ENCODE results near the gene DHRS7B.
"Not testable (repeated sequence)": the region's sequence is repeated elsewhere in the genome, so short reads cannot be mapped to it uniquely, and the experiment has no call there.

The DHRS7B gene

GRCh38 chr17:21113049-21113690 lies 13.6 kb upstream of the DHRS7B start:
- no peak for DNase-seq

- no peak for DNase-seq
Measured at GRCh38 chr17:21113716-21114115, 13.0 kb upstream of the DHRS7B start.

- DNase-seq, result not testable (repeated sequence)
Measured at GRCh38 chr17:21114791-21115190, 12.0 kb upstream of the DHRS7B start.

GRCh38 chr17:21119247-21119918 lies 7.4 kb upstream of the DHRS7B start:
- DNase-seq, result peak; percentile 30 to 70 (median 56)

- no peak for DNase-seq
Measured at GRCh38 chr17:21119919-21120249, 6.9 kb upstream of the DHRS7B start.

- no peak for DNase-seq
Measured at GRCh38 chr17:21124086-21124485, 2.7 kb upstream of the DHRS7B start.

GRCh38 chr17:21124517-21124916 lies 2.2 kb upstream of the DHRS7B start:
- DNase-seq, result not testable (repeated sequence)

- DNase-seq, result peak; percentile 48 to 73 (median 70)
Measured at GRCh38 chr17:21125862-21126261, 902 bp upstream of the DHRS7B start.

- DNase-seq, result no peak
Measured at GRCh38 chr17:21127509-21128077, 829 bp downstream of the DHRS7B start.

- no peak for DNase-seq
Measured at GRCh38 chr17:21129023-21129681, 2.4 kb downstream of the DHRS7B start.

- DNase-seq, result no peak
Measured at GRCh38 chr17:21131137-21131536, 4.4 kb downstream of the DHRS7B start.

GRCh38 chr17:21132428-21132827 lies 5.7 kb downstream of the DHRS7B start:
- DNase-seq, result no peak

- DNase-seq, result no peak
Measured at GRCh38 chr17:21134559-21134958, 7.8 kb downstream of the DHRS7B start.

GRCh38 chr17:21140911-21141310 lies 14.1 kb downstream of the DHRS7B start:
- no peak for DNase-seq

GRCh38 chr17:21141331-21141730 lies 14.6 kb downstream of the DHRS7B start:
- DNase-seq, result no peak

- not testable (repeated sequence) for DNase-seq
Measured at GRCh38 chr17:21142065-21142464, 15.3 kb downstream of the DHRS7B start.

GRCh38 chr17:21143695-21144094 lies 16.9 kb downstream of the DHRS7B start:
- no peak for DNase-seq

- not testable (repeated sequence) for DNase-seq
Measured at GRCh38 chr17:21144299-21144698, 17.5 kb downstream of the DHRS7B start.

- no peak for DNase-seq
Measured at GRCh38 chr17:21146362-21147015, 19.7 kb downstream of the DHRS7B start.

- DNase-seq, result no peak
Measured at GRCh38 chr17:21149621-21150020, 22.9 kb downstream of the DHRS7B start.

- DNase-seq, result no peak
Measured at GRCh38 chr17:21152731-21153130, 26.0 kb downstream of the DHRS7B start.

- DNase-seq, result no peak
Measured at GRCh38 chr17:21157586-21158370, 31.0 kb downstream of the DHRS7B start.

Data from T-helper 1 cell (primary cell).